PC-3 (cell line): ENCODE measurements around the gene LBHD2. TPM values are rescaled to one million over a fixed set of nuclear protein-coding genes. Genes with fewer than 3 reads are reported as not detected.

ENCODE experiments used
- ATAC-seq: fragments of 200-7000 bp; cut with Tn5 transposase; 2 replicates; pipeline ENCODE4 v1.9.1; 2020; ENCODE audit warnings: mild to moderate bottlenecking, moderate library complexity
- BruUV-seq: library from RNA; stranded (reverse); fragments of 400-500 nt; replicated peaks from 2 replicates; lab custom pipeline; 2021; lab: Mats Ljungman, UMichigan
- CTCF ChIA-PET: fragments of 300-600 bp; sonication (Branson Sonifier 250); formaldehyde crosslinking; loops from one replicate; lab custom pipeline; 2022; ENCODE audit warnings: antibody characterized with exemption; lab: Charles Lee
- POLR2A ChIA-PET: fragments of 300-600 bp; sonication (Branson Sonifier 250); formaldehyde crosslinking; loops from one replicate; lab custom pipeline; 2022; ENCODE audit warnings: antibody characterized with exemption; ENCODE audit not compliant: unreplicated experiment; lab: Charles Lee
- DNase-seq: peaks from one replicate; pipeline ENCODE4 v3.0.0-alpha.2; 2015
- H2AFZ ChIP-seq: fragments of 300-600 bp; sonication (generic); 2 replicates; pipeline ENCODE4 v1.6.0; 2016; ENCODE audit warnings: antibody characterized with exemption, low read length
- H3F3A ChIP-seq: fragments of 300-600 bp; sonication (generic); one replicate; pipeline ENCODE4 v1.6.0; 2017; ENCODE audit warnings: antibody characterized with exemption, low read length, control low read depth, mild to moderate bottlenecking; ENCODE audit not compliant: unreplicated experiment
- H3K27ac ChIP-seq: fragments of 300-600 bp; sonication (generic); 2 replicates; pipeline ENCODE4 v1.5.1; 2016; ENCODE audit warnings: mild to moderate bottlenecking, low read length
- H3K27me3 ChIP-seq: fragments of 300-600 bp; sonication (generic); 2 replicates; pipeline ENCODE4 v1.6.1; 2016; ENCODE audit warnings: low read length, mixed read lengths
- H3K36me3 ChIP-seq: fragments of 300-600 bp; sonication (generic); 2 replicates; pipeline ENCODE4 v1.6.1; 2016; ENCODE audit warnings: low read depth, mixed run types, low read length, mixed read lengths
- H3K4me1 ChIP-seq: fragments of 300-600 bp; sonication (generic); 2 replicates; pipeline ENCODE4 v1.5.1; 2016; ENCODE audit warnings: low read length; ENCODE audit not compliant: insufficient read depth
- H3K4me2 ChIP-seq: fragments of 300-600 bp; sonication (generic); 2 replicates; pipeline ENCODE4 v1.6.0; 2016; ENCODE audit warnings: low read length
- H3K4me3 ChIP-seq: fragments of 300-600 bp; sonication (generic); 2 replicates; pipeline ENCODE4 v1.5.1; 2016; ENCODE audit warnings: mild to moderate bottlenecking, low read length, mixed read lengths
- H3K79me2 ChIP-seq: fragments of 300-600 bp; sonication (generic); 2 replicates; pipeline ENCODE4 v1.6.1; 2017; ENCODE audit warnings: low read length, mixed read lengths
- H3K9ac ChIP-seq: fragments of 300-600 bp; sonication (generic); 2 replicates; pipeline ENCODE4 v1.6.0; 2016; ENCODE audit warnings: mild to moderate bottlenecking, low read length
- H3K9me2 ChIP-seq: fragments of 300-600 bp; sonication (generic); replicated peaks from 2 replicates; pipeline ENCODE4 v1.6.1; 2016; ENCODE audit warnings: mixed run types, low read length, mixed read lengths
- H3K9me3 ChIP-seq: fragments of 300-600 bp; sonication (generic); 2 replicates; pipeline ENCODE4 v1.6.1; 2016; ENCODE audit warnings: low read length, mixed read lengths
- H4K20me1 ChIP-seq: fragments of 300-600 bp; sonication (generic); 2 replicates; pipeline ENCODE4 v1.6.1; 2016; ENCODE audit warnings: low read length, mixed read lengths
- EZH2 ChIP-seq: fragments of 300-600 bp; sonication (generic); IDR thresholded peaks from one replicate; pipeline ENCODE4 v1.6.1; 2017; ENCODE audit warnings: antibody characterized with exemption, mild to moderate bottlenecking, low read length; ENCODE audit not compliant: unreplicated experiment
- EZH2phosphoT487 ChIP-seq: fragments of 300-600 bp; sonication (generic); IDR thresholded peaks from 2 replicates; pipeline ENCODE4 v1.6.1; 2018; ENCODE audit warnings: mild to moderate bottlenecking, antibody characterized with exemption, low read length, borderline replicate concordance
- intact Hi-C: fragments of 100-400 bp; cut with micrococcal nuclease; formaldehyde crosslinking; loops from 2 replicates; pipeline ENCODE4 v1.9.0; 2023
- total RNA-seq: library from RNA; depleted of rRNA; stranded (reverse); fragments of >200 nt; gene quantifications from 2 replicates; pipeline ENCODE4 v1.2.3, GENCODE V29; 2014
- TF ChIP-seq, protein P1 (sequence below): fragments of 300-600 bp; sonication (generic); conservative IDR thresholded peaks from 2 replicates; pipeline ENCODE4 v1.5.1; 2017; ENCODE audit warnings: antibody characterized with exemption, low read depth, mild to moderate bottlenecking, low read length

LBHD2 gene
- total RNA-seq, 1 experiment from 2014 or later: not detected

DNA sequence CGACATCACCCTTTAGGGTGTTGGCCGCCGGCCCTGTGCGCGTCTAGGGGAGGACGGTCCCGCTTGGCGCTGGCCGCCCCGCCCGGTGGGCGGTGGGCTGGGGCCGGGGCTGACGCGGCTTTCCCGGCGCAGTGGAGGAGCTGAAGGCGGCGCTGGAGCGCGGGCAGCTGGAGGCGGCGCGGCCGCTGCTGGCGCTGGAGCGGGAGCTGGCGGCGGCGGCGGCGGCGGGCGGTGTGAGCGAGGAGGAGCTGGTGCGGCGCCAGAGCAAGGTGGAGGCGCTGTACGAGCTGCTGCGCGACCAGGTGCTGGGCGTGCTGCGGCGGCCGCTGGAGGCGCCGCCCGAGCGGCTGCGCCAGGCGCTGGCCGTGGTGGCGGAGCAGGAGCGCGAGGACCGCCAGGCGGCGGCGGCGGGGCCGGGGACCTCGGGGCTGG, 42.9 kb downstream of the LBHD2 start:
- ATAC-seq (peak; percentile 49), DNase-seq (peak; percentile 70)
- no peak overlapping the region for H3K9ac ChIP-seq
- peaks cover 3% of the 10 kb centered on the region for H3F3A ChIP-seq
- H3K9me3 ChIP-seq: no peaks in the 10 kb centered on the region
- CTCF ChIA-PET: interaction anchor here (0.6 to 1.9 kb wide), 3 partner anchors 11 to 22 kb away, joined by 3 to 8 read pairs (median 4); no protein-coding TSS in a partner anchor
- H3K4me2 ChIP-seq: peak overlapping the region; percentile 88
- H2AFZ ChIP-seq: no peak overlapping the region
- H3K36me3 ChIP-seq: peaks cover 3% of the 10 kb centered on the region; the same call in 1 of the 2 replicates
- H3K79me2 ChIP-seq: peaks cover 44% of the 10 kb centered on the region
- TF ChIP-seq EZH2phosphoT487: peak; percentile 76; the same call in 1 of the 2 replicates
- TF ChIP-seq EZH2: no peak
- TF ChIP-seq, protein P1, sequence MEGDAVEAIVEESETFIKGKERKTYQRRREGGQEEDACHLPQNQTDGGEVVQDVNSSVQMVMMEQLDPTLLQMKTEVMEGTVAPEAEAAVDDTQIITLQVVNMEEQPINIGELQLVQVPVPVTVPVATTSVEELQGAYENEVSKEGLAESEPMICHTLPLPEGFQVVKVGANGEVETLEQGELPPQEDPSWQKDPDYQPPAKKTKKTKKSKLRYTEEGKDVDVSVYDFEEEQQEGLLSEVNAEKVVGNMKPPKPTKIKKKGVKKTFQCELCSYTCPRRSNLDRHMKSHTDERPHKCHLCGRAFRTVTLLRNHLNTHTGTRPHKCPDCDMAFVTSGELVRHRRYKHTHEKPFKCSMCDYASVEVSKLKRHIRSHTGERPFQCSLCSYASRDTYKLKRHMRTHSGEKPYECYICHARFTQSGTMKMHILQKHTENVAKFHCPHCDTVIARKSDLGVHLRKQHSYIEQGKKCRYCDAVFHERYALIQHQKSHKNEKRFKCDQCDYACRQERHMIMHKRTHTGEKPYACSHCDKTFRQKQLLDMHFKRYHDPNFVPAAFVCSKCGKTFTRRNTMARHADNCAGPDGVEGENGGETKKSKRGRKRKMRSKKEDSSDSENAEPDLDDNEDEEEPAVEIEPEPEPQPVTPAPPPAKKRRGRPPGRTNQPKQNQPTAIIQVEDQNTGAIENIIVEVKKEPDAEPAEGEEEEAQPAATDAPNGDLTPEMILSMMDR: no peak
- 0 out of 2 replicates have a peak, but pooled peaks cover 6% of the 10 kb centered on the region for H4K20me1 ChIP-seq
- POLR2A ChIA-PET: interaction anchor here (0.7 kb wide), 1 partner anchor 207 kb away, joined by 4 read pairs; the partner anchor contains the start of gene EIF5
- intact Hi-C loops: loop anchor here (5.0 kb wide), 1 partner anchor 165 kb away; no protein-coding TSS in a partner anchor
- H3K9me2 ChIP-seq: no peaks in the 10 kb centered on the region
- H3K4me3 ChIP-seq: peak overlapping the region; percentile 47; the same call in 1 of the 2 replicates
- no TSS peak for BruUV-seq
- H3K27me3 ChIP-seq: no peaks in the 10 kb centered on the region
- H3K4me1 ChIP-seq: peaks cover 72% of the 10 kb centered on the region
- no peak overlapping the region for H3K27ac ChIP-seq

DNA sequence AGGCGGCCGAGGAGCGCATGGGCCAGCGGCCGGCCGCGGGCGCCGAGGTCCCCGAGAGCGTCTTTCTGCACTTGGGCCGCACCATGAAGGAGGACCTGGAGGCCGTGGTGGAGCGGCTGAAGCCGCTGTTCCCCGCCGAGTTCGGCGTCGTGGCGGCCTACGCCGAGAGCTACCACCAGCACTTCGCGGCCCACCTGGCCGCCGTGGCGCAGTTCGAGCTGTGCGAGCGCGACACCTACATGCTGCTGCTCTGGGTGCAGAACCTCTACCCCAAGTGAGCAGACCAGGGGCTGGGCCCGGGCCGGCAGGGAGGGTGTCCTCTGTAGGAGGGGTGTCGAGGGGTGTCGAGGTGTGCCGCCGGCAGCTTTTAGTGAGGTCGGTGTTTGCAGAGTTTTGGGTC, 43.3 kb downstream of the LBHD2 start:
- H3K4me3 ChIP-seq: no peak overlapping the region
- CTCF ChIA-PET: interaction anchor here (0.9 to 1.9 kb wide), 2 partner anchors 10 to 22 kb away, joined by 3 to 8 read pairs; no protein-coding TSS in a partner anchor
- 0 out of 2 replicates have a peak, but pooled peaks cover 6% of the 10 kb centered on the region for H4K20me1 ChIP-seq
- peaks cover 67% of the 10 kb centered on the region for H3K4me1 ChIP-seq
- H3K27ac ChIP-seq: no peak overlapping the region
- no peaks in the 10 kb centered on the region for H3K27me3 ChIP-seq
- H3K4me2 ChIP-seq: peak overlapping the region; percentile 73; the same call in 1 of the 2 replicates
- H3K9me2 ChIP-seq: no peaks in the 10 kb centered on the region
- H3F3A ChIP-seq: peaks cover 3% of the 10 kb centered on the region
- no peaks in the 10 kb centered on the region for H3K9me3 ChIP-seq
- intact Hi-C loops: loop anchor here (5.0 kb wide), 1 partner anchor 165 kb away; no protein-coding TSS in a partner anchor
- POLR2A ChIA-PET: interaction anchor here (0.5 kb wide), 1 partner anchor 167 kb away, joined by 7 read pairs; no protein-coding TSS in a partner anchor
- TF ChIP-seq EZH2phosphoT487 (no peak), EZH2 (no peak)
- TF ChIP-seq, protein P1: no peak
- H3K36me3 ChIP-seq: peaks cover 3% of the 10 kb centered on the region; the same call in 1 of the 2 replicates
- no TSS peak for BruUV-seq
- H3K9ac ChIP-seq: no peak overlapping the region
- ATAC-seq: no peak
- H2AFZ ChIP-seq: no peak overlapping the region
- no peak for DNase-seq
- peaks cover 44% of the 10 kb centered on the region for H3K79me2 ChIP-seq
